Measurements from ENCODE around the gene WDR27. TPM values are rescaled to one million over a fixed set of nuclear protein-coding genes. Genes with fewer than 3 reads are reported as not detected.

Gene WDR27
- total RNA-seq, 1 donor from 2014 or later = 35.0 TPM

- Mint-ChIP-seq H3K27ac (peak overlapping the region; percentile 19), H3K4me3 (ENCODE audit: low read depth) (peak overlapping the region; percentile 63), H3K4me1 (ENCODE audit: low read depth) (peaks cover 37% of the 10 kb centered on the region)
Observed at GRCh38 chr6:169723991-169724493, 22.2 kb upstream of the WDR27 start.

GRCh38 chr6:169723200-169723909 lies 21.5 kb upstream of the WDR27 start:
- intact Hi-C loops (cut with micrococcal nuclease) = loop anchor here (1.0 to 10.0 kb wide), 4 partner anchors 21 to 831 kb away; partner anchors contain the start of genes C6orf120, DLL1, DYNLT2 and ERMARD
- peaks cover 38% of the 10 kb centered on the region for H3K4me1 Mint-ChIP-seq (ENCODE audit: low read depth)
- H3K4me3 Mint-ChIP-seq (ENCODE audit: low read depth) = peak overlapping the region; percentile 97
- peaks cover 2% of the 10 kb centered on the region for H3K27me3 Mint-ChIP-seq (ENCODE audit: low read depth)
- no peaks in the 10 kb centered on the region for H3K9me3 Mint-ChIP-seq
- H3K27ac Mint-ChIP-seq = peak overlapping the region; percentile 97
- peaks cover 31% of the 10 kb centered on the region for H3K36me3 Mint-ChIP-seq (ENCODE audit: low read depth)
- DNase-seq (ENCODE audit: low spot score) = peak; percentile 59

More at GRCh38 chr6:169723991-169724493, 22.2 kb upstream of the WDR27 start:
- intact Hi-C loops (cut with micrococcal nuclease) = loop anchor here (1.0 to 10.0 kb wide), 5 partner anchors 22 to 831 kb away; partner anchors contain the start of genes C6orf120, DLL1, DYNLT2 and ERMARD
- Mint-ChIP-seq H3K27me3 (ENCODE audit: low read depth) (peaks cover 2% of the 10 kb centered on the region), H3K36me3 (ENCODE audit: low read depth) (peaks cover 28% of the 10 kb centered on the region), H3K9me3 (no peaks in the 10 kb centered on the region)
- DNase-seq (ENCODE audit: low spot score) = peak; percentile 28

DNA sequence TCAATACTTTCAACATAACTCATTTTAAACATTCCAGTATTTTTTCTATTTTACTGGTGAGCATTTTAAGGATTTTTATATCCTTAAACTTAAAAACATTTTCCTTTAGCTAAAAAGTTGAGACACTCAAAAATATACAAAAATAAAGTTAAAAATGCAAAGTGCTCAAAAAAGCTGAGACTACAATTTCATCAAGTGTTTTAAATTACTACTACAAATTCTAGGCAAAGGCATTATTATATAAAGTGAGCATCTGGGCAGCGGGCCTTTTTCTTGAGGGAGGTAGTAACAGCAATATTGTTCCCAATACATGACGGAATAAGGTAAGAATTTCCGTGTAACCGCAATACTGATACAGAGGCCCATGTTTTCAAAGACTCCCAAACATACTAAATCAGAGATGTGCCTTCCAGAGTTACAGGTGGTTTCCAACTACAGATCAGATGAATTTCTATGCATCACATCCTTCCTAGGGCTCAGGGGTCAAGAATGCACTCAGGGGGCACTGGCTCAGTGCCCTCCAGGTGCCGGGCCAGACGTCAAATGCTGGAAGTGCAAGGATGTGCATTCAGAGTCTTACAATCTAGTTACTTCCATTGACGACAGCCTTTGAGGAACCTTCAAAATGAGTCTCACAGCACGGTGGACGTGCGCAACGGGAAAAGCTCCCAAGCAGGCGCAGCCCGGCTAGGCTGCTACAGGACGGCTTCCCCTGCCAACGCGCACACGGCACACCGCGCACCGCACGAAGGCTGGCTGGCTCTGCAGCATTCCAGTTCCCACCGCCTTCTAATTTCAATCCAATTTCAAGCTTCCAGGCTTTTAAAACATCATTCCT lies 20.8 kb upstream of the WDR27 start:
- H3K4me3 Mint-ChIP-seq (ENCODE audit: low read depth) = peak overlapping the region; percentile 97
- intact Hi-C loops (cut with micrococcal nuclease) = loop anchor here (1.0 to 10.0 kb wide), 4 partner anchors 20 to 832 kb away; partner anchors contain the start of genes C6orf120, DLL1, DYNLT2 and ERMARD
- peaks cover 34% of the 10 kb centered on the region for H3K4me1 Mint-ChIP-seq (ENCODE audit: low read depth)
- peak overlapping the region; percentile 97 for H3K27ac Mint-ChIP-seq
- H3K27me3 Mint-ChIP-seq (ENCODE audit: low read depth) = peaks cover 2% of the 10 kb centered on the region
- H3K9me3 Mint-ChIP-seq = no peaks in the 10 kb centered on the region
- DNase-seq (ENCODE audit: low spot score) = no peak
- H3K36me3 Mint-ChIP-seq (ENCODE audit: low read depth) = peaks cover 34% of the 10 kb centered on the region

DNA sequence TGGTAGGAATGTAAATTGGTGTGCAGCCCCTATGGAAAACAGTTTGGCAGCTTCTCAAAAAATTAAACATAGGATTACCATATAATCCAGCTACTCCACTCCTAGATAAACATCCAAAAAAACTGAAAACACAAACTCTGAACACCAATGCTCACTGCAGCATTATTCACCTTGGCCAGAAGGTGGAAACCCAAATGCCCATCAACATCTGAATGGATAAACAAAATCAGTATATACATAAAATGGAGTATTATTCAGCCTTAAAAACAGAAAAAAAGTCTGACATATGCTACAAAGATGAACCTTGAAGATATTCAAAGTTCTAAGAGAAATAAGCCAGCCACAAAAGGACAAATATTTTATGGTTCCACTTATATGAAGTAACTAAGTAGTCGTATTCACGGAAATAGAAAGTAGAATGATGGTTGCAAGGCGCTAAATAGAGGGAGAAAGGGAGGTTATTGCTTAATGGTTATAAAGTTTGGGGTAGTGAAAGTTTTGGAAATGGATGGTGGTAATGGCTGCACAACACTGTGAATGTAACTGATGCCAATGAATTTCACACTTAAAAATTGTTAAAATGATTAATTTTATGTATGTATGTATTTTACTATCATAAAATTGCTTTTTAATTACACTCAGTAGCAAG lies 18.5 kb upstream of the WDR27 start:
- H3K27ac Mint-ChIP-seq = no peak overlapping the region
- DNase-seq (ENCODE audit: low spot score) = no peak
- H3K9me3 Mint-ChIP-seq = no peaks in the 10 kb centered on the region
- H3K4me3 Mint-ChIP-seq (ENCODE audit: low read depth) = no peak overlapping the region
- H3K27me3 Mint-ChIP-seq (ENCODE audit: low read depth) = no peaks in the 10 kb centered on the region
- peaks cover 25% of the 10 kb centered on the region for H3K4me1 Mint-ChIP-seq (ENCODE audit: low read depth)
- peaks cover 51% of the 10 kb centered on the region for H3K36me3 Mint-ChIP-seq (ENCODE audit: low read depth)
- intact Hi-C loops (cut with micrococcal nuclease) = loop anchor here (10.0 kb wide), 1 partner anchor 574 kb away; the partner anchor contains the start of gene DLL1

DNA sequence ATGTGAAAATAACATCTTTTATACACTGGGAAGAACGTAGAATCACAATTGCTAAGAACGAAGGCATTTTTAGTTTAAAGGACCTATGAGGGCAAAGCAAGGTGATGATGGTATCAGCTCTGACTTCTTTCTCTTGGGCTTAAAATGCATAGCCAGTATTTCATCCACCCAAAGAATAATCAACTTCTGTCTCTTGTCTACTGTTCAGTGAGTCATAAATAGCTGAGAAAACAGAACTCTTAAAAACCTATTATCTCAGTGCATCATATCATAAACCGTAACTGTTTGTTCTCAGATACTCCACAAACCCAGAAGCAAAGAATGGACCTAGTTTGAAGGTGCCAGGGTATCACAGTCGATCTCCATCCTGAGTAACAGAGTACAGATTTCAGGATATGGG lies 17.3 kb upstream of the WDR27 start:
- no peak overlapping the region for H3K4me3 Mint-ChIP-seq (ENCODE audit: low read depth)
- intact Hi-C loops (cut with micrococcal nuclease) = no loop called here
- H3K36me3 Mint-ChIP-seq (ENCODE audit: low read depth) = peaks cover 59% of the 10 kb centered on the region
- DNase-seq (ENCODE audit: low spot score) = no peak
- no peak overlapping the region for H3K27ac Mint-ChIP-seq
- peaks cover 26% of the 10 kb centered on the region for H3K4me1 Mint-ChIP-seq (ENCODE audit: low read depth)
- no peaks in the 10 kb centered on the region for H3K9me3 Mint-ChIP-seq
- no peaks in the 10 kb centered on the region for H3K27me3 Mint-ChIP-seq (ENCODE audit: low read depth)

- no peak overlapping the region for H3K4me3 Mint-ChIP-seq (ENCODE audit: low read depth)
- H3K27ac Mint-ChIP-seq = no peak overlapping the region
- peaks cover 71% of the 10 kb centered on the region for H3K36me3 Mint-ChIP-seq (ENCODE audit: low read depth)
- no peak for DNase-seq (ENCODE audit: low spot score)
- peaks cover 12% of the 10 kb centered on the region for H3K4me1 Mint-ChIP-seq (ENCODE audit: low read depth)
- no peaks in the 10 kb centered on the region for H3K27me3 Mint-ChIP-seq (ENCODE audit: low read depth)
- intact Hi-C loops (cut with micrococcal nuclease) = no loop called here
- no peaks in the 10 kb centered on the region for H3K9me3 Mint-ChIP-seq
Observed at GRCh38 chr6:169714595-169714994, 12.8 kb upstream of the WDR27 start.

GRCh38 chr6:169714178-169714577 lies 12.3 kb upstream of the WDR27 start:
- Mint-ChIP-seq H3K27me3 (ENCODE audit: low read depth) (no peaks in the 10 kb centered on the region), H3K4me3 (ENCODE audit: low read depth) (no peak overlapping the region), H3K4me1 (ENCODE audit: low read depth) (peaks cover 10% of the 10 kb centered on the region), H3K36me3 (ENCODE audit: low read depth) (peaks cover 71% of the 10 kb centered on the region), H3K27ac (no peak overlapping the region), H3K9me3 (no peaks in the 10 kb centered on the region)
- no peak for DNase-seq (ENCODE audit: low spot score)
- intact Hi-C loops (cut with micrococcal nuclease) = no loop called here

- no peaks in the 10 kb centered on the region for H3K27me3 Mint-ChIP-seq (ENCODE audit: low read depth)
- no peak for DNase-seq (ENCODE audit: low spot score)
- H3K27ac Mint-ChIP-seq = peak overlapping the region; percentile 58
- peaks cover 24% of the 10 kb centered on the region for H3K4me1 Mint-ChIP-seq (ENCODE audit: low read depth)
- H3K9me3 Mint-ChIP-seq = no peaks in the 10 kb centered on the region
- peaks cover 61% of the 10 kb centered on the region for H3K36me3 Mint-ChIP-seq (ENCODE audit: low read depth)
- intact Hi-C loops (cut with micrococcal nuclease) = no loop called here
- H3K4me3 Mint-ChIP-seq (ENCODE audit: low read depth) = no peak overlapping the region
Observed at GRCh38 chr6:169710009-169710408, 8.2 kb upstream of the WDR27 start.

GRCh38 chr6:169709293-169709692 lies 7.5 kb upstream of the WDR27 start:
- no peaks in the 10 kb centered on the region for H3K27me3 Mint-ChIP-seq (ENCODE audit: low read depth)
- H3K4me3 Mint-ChIP-seq (ENCODE audit: low read depth) = no peak overlapping the region
- H3K9me3 Mint-ChIP-seq = no peaks in the 10 kb centered on the region
- H3K27ac Mint-ChIP-seq = no peak overlapping the region
- peaks cover 29% of the 10 kb centered on the region for H3K4me1 Mint-ChIP-seq (ENCODE audit: low read depth)
- peaks cover 58% of the 10 kb centered on the region for H3K36me3 Mint-ChIP-seq (ENCODE audit: low read depth)
- intact Hi-C loops (cut with micrococcal nuclease) = no loop called here
- DNase-seq (ENCODE audit: low spot score) = no peak

GRCh38 chr6:169707772-169708171 lies 5.9 kb upstream of the WDR27 start:
- peak overlapping the region; percentile 52 for H3K27ac Mint-ChIP-seq
- peaks cover 62% of the 10 kb centered on the region for H3K36me3 Mint-ChIP-seq (ENCODE audit: low read depth)
- H3K27me3 Mint-ChIP-seq (ENCODE audit: low read depth) = no peaks in the 10 kb centered on the region

DNA sequence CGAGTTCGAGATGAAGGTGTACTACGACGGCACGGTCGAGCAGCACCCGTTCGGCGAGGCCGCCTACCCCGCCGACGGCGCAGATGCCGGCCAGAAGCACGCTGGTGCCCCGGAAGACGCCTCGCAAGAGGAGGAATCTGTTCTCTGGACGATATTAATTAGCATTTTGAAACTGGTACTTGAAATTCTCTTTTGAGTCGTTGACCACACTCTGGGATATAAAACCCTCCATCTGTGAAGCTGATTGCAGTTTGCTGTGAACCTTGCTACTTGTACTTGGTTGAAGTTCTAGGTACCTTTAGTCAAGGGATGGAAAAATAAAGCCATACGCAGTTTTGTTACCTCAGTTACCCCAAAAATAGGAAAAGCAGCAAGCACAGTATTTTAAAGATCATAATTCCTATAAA lies 1.0 kb upstream of the WDR27 start:
- peaks cover 39% of the 10 kb centered on the region for H3K4me1 Mint-ChIP-seq (ENCODE audit: low read depth)
- H3K9me3 Mint-ChIP-seq = no peaks in the 10 kb centered on the region
- no peak for DNase-seq (ENCODE audit: low spot score)
- H3K36me3 Mint-ChIP-seq (ENCODE audit: low read depth) = peaks cover 37% of the 10 kb centered on the region
- H3K4me3 Mint-ChIP-seq (ENCODE audit: low read depth) = peak overlapping the region; percentile 86
- H3K27me3 Mint-ChIP-seq (ENCODE audit: low read depth) = no peaks in the 10 kb centered on the region
- peak overlapping the region; percentile 84 for H3K27ac Mint-ChIP-seq
- intact Hi-C loops (cut with micrococcal nuclease) = loop anchor here (1.0 to 5.0 kb wide), 5 partner anchors 20 to 851 kb away; partner anchors contain the start of genes DYNLT2, ERMARD, FAM120B and TBP

More at GRCh38 chr6:169707772-169708171, 5.9 kb upstream of the WDR27 start:
- intact Hi-C loops (cut with micrococcal nuclease) = no loop called here
- no peak overlapping the region for H3K4me3 Mint-ChIP-seq (ENCODE audit: low read depth)
- no peak for DNase-seq (ENCODE audit: low spot score)
- no peaks in the 10 kb centered on the region for H3K9me3 Mint-ChIP-seq
- H3K4me1 Mint-ChIP-seq (ENCODE audit: low read depth) = peaks cover 37% of the 10 kb centered on the region

- intact Hi-C loops (cut with micrococcal nuclease) = loop anchor here (5.0 kb wide), 1 partner anchor 169 kb away; no protein-coding TSS in a partner anchor
- Mint-ChIP-seq H3K4me1 (ENCODE audit: low read depth) (peaks cover 37% of the 10 kb centered on the region), H3K9me3 (no peaks in the 10 kb centered on the region)
Observed at GRCh38 chr6:169701311-169701953, 397 bp downstream of the WDR27 start.

More at GRCh38 chr6:169701311-169701953, 397 bp downstream of the WDR27 start:
- Mint-ChIP-seq H3K4me3 (ENCODE audit: low read depth) (peak overlapping the region; percentile 88), H3K36me3 (ENCODE audit: low read depth) (peaks cover 34% of the 10 kb centered on the region), H3K27ac (peak overlapping the region; percentile 80), H3K27me3 (ENCODE audit: low read depth) (no peaks in the 10 kb centered on the region)
- no peak for DNase-seq (ENCODE audit: low spot score)

Measured in activated T-helper 2 cell treated with anti-CD3 and anti-CD28 coated beads, Interferon-gamma antibody, Interleukin-2, Interleukin-4, amounts not matched to agents 10 μg/mL and 5 μg/mL and 100 μg/mL, durations not matched to agents 14 hours and 24 hours and 36 hours (primary cell).